RWPE1 (cell line): ENCODE measurements around the gene DCANP1.

Experiments used
- CTCF ChIA-PET: fragments of 350-600 bp; sonication (Branson Sonifier 250); formaldehyde crosslinking; extraction: SDS; loops from one replicate; lab custom pipeline; 2021; lab: Yijun Ruan, JAX
- POLR2A ChIA-PET: fragments of 400-600 bp; formaldehyde crosslinking; extraction: SDS; loops from one replicate; lab custom pipeline; 2020; ENCODE audit warnings: antibody characterized with exemption; ENCODE audit not compliant: low non-redundant PET; lab: Yijun Ruan, JAX
- DNase-seq: peaks from one replicate; pipeline ENCODE4 v3.0.0; 2012; ENCODE audit warnings: low spot score
- H3K27ac ChIP-seq: fragments of 450-650 bp; 2 replicates; pipeline ENCODE4 v1.5.1; 2017
- TF ChIP-seq, protein P1 (sequence below): fragments of 450-650 bp; conservative IDR thresholded peaks from 2 replicates; pipeline ENCODE4 v1.5.1; 2017; ENCODE audit warnings: low read depth, mild to moderate bottlenecking

DCANP1 gene

DNA sequence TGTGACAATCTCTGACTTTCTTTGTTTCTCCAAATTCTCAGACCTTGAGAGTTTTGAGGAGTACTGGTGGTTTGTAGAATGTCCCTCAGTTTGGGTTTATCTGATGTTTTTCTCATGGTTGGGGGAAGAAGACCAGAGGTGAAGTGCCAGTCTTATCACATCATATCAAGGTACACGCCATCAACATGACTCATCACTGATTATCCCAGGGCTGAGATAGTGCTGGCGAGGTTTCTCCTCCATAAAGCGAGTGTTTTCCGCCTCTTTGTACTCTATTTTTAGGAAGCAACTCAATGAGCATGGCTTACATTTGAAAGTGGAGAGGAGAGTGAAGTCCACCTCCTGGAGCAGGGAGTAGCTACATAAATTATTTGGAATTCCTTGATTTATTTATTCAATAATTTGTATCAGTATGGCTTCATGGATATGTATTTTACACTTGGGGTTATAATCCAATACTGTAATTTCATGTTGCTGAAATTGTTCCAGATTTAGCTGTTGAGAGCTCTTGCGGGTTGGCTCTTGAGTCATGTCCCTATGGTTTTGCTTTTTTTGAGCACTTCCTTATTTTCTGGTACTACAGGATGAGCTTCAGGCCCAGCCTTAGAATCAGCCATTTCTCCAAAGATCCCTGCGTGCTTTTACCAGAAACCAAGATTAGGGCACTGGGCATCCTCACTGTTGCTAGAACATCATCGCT is 23.9 kb downstream of the DCANP1 start:
- TF ChIP-seq, protein P1, sequence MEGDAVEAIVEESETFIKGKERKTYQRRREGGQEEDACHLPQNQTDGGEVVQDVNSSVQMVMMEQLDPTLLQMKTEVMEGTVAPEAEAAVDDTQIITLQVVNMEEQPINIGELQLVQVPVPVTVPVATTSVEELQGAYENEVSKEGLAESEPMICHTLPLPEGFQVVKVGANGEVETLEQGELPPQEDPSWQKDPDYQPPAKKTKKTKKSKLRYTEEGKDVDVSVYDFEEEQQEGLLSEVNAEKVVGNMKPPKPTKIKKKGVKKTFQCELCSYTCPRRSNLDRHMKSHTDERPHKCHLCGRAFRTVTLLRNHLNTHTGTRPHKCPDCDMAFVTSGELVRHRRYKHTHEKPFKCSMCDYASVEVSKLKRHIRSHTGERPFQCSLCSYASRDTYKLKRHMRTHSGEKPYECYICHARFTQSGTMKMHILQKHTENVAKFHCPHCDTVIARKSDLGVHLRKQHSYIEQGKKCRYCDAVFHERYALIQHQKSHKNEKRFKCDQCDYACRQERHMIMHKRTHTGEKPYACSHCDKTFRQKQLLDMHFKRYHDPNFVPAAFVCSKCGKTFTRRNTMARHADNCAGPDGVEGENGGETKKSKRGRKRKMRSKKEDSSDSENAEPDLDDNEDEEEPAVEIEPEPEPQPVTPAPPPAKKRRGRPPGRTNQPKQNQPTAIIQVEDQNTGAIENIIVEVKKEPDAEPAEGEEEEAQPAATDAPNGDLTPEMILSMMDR: no peak

DNA sequence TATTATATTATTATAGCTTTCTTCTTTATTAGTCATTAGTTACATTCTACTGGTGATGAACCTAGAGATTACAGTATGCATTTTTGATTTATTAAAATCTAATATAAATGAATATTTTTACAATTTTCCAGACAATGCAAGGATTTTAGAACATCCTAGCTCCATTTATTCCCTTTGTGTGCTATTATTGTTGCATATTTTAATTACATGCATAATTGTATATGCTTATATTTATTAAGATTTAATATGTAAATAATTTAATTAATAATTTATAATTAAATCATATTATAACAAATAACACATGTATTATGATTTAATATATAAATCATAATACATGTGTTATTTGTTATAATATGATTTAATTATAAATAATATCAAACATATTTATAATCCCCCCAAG is 24.7 kb downstream of the DCANP1 start:
- ChIA-PET POLR2A (no interaction called here), CTCF (interaction anchor here (0.5 to 0.6 kb wide), 2 partner anchors 451 to 751 kb away, joined by 3 to 5 read pairs; no protein-coding TSS in a partner anchor)
- H3K27ac ChIP-seq: no peak overlapping the region
- TF ChIP-seq, protein P1: no peak
- DNase-seq: no peak

More for the DNA sequence above, 23.9 kb downstream of the DCANP1 start:
- ChIA-PET POLR2A (no interaction called here), CTCF (interaction anchor here (0.6 to 1.2 kb wide), 4 partner anchors 15 to 143 kb away, joined by 3 to 5 read pairs (median 3); no protein-coding TSS in a partner anchor)
- H3K27ac ChIP-seq: no peak overlapping the region
- no peak for DNase-seq

DNA sequence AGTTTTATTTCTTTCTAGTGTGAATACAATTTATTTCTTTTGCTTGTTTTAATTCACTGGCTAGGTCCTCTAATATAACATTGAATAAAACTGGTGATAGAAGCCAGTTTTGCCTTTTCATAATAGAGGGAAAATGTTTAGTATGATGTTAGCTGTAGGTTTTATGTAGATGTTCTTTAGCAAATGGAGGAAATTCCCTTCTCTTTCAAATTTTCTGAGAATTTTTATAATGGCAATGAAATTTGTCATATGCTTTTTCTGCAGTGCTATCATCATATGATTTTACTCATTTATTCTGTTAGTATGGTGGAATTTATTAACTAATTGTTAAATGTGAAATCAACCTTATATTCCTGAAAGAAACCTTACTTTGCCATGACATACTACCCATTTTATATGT is 30.1 kb downstream of the DCANP1 start:
- CTCF ChIA-PET: interaction anchor here (0.6 kb wide), 1 partner anchor 1605 kb away, joined by 3 read pairs; no protein-coding TSS in a partner anchor

DNA sequence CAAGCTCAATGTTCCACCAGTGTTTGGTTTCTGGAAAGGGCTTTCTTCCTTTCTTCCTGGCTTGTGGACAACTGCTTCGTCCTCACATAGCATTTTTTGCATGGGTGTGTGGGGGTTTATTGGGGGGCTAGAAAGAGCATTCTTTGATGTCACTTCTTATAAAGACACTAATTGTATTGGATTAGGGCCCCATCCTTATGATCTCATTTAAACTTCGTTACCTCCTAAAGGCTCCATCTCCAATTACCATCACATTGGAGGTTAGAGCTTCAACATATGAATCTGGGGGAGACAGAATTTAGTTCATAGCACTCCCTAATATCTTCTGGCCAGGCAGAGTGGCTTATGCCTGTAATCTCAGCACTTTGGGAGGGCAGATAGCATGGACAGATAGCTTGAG is 42.1 kb downstream of the DCANP1 start:
- TF ChIP-seq, protein P1: no peak
- no peak for DNase-seq
- no peak overlapping the region for H3K27ac ChIP-seq
- CTCF ChIA-PET: interaction anchor here (0.5 to 1.4 kb wide), 4 partner anchors 16 to 66 kb away, joined by 3 to 4 read pairs (median 3); no protein-coding TSS in a partner anchor
- POLR2A ChIA-PET: no interaction called here

More for the DNA sequence above, 30.1 kb downstream of the DCANP1 start:
- TF ChIP-seq, protein P1: no peak
- POLR2A ChIA-PET: no interaction called here
- no peak for DNase-seq
- H3K27ac ChIP-seq: no peak overlapping the region

DNA sequence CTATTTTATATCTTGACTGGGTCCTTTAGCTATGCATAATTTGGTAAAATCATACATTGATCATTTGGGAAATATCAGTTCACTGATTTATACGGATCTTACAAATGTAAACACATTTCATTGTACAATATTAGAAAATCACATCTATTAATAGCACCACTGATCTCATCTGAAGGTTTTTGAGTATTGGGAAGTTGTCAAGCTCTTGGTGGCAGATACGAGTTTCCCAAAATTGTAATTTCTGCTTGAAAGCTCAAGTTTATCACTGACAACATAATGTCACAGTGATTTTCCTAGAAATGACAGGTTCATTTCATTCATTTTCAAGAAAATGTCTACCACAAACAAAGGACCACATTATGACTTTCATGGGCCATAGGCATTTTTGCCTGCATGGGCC is 45.1 kb downstream of the DCANP1 start:
- CTCF ChIA-PET: interaction anchor here (0.6 kb wide), 1 partner anchor 150 kb away, joined by 3 read pairs; no protein-coding TSS in a partner anchor
- DNase-seq: no peak
- H3K27ac ChIP-seq: no peak overlapping the region
- TF ChIP-seq, protein P1: no peak
- POLR2A ChIA-PET: no interaction called here

DNA sequence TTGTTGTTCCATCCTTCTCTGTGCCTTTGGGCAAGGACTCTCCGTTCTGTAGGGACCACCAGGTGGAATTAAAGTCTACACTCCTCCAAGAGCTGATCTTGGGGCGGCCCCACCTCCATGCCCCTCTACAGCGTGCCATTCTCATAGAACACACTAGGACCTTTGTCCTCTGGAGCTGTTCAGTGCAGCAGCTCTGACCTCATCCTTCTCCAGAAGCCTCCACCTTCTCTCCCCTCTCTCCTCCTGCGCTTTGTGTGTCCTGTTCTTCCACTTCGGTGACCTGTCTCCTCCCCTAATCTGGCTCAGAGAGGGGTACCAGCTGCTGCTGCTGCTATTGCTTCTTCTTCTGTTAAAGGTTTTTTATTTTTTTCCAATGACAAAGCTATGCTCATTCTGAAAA is 46.3 kb downstream of the DCANP1 start:
- POLR2A ChIA-PET: no interaction called here
- CTCF ChIA-PET: interaction anchor here (0.6 kb wide), 1 partner anchor 44 kb away, joined by 4 read pairs; no protein-coding TSS in a partner anchor
- TF ChIP-seq, protein P1: no peak

More for the DNA sequence above, 46.3 kb downstream of the DCANP1 start:
- DNase-seq: no peak
- no peak overlapping the region for H3K27ac ChIP-seq
